ENCODE results near the gene LYRM7.
A peak's percentile ranks its signal among the peaks of the same experiment; 100 is the strongest.
"Not testable (repeated sequence)": the region's sequence is repeated elsewhere in the genome, so short reads cannot be mapped to it uniquely, and the experiment has no call there.

LYRM7 gene

DNA sequence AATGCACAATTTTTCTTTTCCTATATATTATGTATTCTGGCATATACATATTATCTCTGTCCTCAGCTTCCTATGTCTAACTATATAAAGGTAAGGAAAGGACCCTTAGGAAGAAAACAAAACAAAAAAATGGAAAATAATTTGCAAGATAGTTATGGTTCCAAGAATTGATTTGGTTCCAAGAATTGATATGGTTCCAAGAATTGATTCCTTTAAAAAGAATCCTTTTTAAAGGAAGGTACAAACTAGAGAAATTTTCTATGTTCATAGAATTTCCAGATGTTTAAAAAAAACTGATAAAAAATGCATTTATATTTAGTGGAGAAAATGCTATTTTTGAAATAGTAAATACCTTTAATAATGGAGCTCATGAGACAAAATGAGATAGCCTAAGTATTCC is 12.1 kb downstream of the LYRM7 start:
- no peak for DNase-seq

DNA sequence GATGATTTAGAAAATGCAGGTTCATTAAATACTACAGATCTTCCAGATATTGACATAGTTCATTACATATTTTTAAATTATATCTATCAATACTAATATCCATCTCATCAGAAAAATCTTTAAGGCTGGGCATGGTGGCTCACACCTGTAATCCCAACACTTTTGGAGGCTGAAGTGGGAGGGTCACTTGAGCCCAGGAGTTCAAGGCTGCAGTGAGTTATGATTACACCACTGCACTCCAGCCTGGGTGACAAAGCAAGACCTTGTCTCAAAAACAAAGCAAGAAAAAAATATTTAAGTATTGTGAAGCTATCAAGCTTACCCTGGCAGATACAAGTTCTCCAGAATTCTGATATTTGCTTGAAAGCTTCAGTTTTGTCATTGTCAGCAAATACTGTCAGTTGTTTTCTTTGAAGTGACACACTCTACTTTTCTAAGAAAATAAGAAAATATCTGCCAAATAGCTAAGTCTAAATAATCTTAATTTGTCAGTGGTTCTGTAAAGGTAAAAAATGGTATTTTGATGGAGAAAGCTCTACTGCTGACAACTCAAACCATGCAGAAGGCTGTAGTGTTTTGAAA is 14.9 kb downstream of the LYRM7 start:
- DNase-seq = no peak

GRCh38 chr5:131186561-131187256 is 16.0 kb downstream of the LYRM7 start:
- DNase-seq = no peak

DNA sequence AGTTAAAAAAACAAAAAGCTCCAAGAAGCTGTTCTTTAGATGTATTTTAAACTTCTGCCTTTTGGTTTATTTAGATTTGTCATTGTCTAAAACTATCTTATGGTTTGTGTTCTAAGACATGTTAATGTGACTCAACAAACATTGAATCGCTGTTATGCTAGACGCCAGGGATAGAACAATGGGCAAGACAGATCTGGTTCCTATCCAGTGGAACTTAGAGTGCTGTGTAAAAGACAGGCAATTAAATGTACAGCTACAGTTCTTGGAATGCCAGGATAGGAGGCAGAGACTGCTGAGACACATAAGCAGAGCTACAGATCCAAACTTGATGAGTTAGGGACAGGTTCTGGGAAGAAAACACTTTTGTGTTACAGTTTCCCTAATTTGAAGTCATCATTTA is 22.4 kb downstream of the LYRM7 start:
- no peak for DNase-seq

DNA sequence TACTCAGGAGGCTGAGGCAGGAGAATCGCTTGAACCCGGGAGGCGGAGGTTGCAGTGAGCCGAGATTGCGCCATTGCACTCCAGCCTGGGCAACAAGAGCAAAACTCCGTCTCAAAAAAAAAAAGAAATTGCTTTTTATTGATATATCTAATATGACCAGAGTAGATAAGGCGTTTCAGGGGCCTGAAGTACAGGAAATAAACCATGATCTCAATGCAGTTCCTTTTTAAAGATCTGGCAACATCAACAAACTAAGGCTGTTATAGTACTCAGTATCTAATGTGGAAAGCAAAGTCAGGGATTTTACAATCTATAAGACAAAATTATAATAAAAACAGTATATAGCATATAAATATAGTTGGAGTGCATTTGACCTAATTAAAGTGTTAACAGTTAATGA is 23.2 kb downstream of the LYRM7 start:
- not testable (repeated sequence) for DNase-seq

DNA sequence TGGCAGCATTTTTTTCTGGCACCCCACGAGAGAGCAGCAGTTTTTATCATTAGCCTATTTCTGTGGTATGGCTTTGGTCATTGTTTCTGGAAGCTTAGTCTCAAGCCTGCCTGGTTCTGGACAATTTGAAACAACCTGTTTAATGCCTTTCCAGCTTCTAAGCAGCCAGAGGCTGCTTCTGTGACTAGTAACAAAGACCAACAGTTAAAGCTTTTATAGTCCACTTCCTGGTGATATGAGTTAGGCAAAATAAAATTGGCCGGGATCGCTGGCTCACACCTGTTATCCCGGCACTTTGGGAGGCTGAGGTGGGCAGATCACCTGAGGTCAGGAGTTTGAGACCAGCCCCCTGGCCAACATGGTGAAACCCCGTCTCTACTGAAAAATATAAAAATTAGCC is 24.0 kb downstream of the LYRM7 start:
- no peak for DNase-seq

DNA sequence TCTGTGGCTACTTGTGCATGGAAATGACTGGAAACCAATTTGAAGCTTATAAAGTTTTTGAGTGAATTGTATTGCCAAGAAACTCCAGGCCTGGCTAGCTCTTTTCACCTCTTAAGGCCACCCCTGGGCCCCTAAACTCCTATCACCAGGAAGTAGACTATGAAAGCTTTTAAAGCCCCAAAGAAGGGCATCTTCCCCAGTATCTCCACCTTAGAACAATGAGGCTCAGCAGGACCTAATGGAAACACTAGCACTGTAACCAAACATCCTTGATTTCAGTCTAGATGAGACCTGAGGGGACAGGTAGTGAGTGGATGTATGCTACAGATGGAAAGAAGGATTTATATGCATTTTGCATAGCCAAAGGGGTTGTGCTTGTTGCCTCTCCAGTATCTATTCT is 25.0 kb downstream of the LYRM7 start:
- no peak for DNase-seq

- no peak for DNase-seq
These were observed 25.6 kb downstream of the LYRM7 start for GRCh38 chr5:131196331-131196730.

- DNase-seq = no peak
These were observed 27.9 kb downstream of the LYRM7 start for GRCh38 chr5:131198625-131199024.

- DNase-seq = no peak
These were observed 29.8 kb downstream of the LYRM7 start for GRCh38 chr5:131200560-131200959.

DNA sequence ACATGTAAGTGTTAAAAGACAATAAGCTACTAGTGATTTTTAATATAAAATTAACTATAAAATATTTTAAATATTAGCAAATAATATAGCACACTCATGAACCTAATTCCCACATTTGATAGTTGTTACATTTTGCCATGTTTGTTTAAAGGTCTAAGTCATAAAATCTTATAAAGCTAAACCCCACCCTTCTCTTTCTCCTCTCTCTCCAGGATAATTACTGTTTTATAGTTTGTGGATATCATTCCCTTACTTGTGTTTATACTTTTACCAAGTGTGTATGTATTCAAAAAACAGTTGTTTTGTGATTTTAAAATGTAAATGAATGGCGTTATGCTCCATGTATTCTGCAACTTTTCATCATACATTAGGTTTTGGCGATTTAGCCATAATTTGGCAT is 34.2 kb downstream of the LYRM7 start:
- no peak for DNase-seq

GRCh38 chr5:131206061-131206460 is 35.3 kb downstream of the LYRM7 start:
- no peak for DNase-seq

DNA sequence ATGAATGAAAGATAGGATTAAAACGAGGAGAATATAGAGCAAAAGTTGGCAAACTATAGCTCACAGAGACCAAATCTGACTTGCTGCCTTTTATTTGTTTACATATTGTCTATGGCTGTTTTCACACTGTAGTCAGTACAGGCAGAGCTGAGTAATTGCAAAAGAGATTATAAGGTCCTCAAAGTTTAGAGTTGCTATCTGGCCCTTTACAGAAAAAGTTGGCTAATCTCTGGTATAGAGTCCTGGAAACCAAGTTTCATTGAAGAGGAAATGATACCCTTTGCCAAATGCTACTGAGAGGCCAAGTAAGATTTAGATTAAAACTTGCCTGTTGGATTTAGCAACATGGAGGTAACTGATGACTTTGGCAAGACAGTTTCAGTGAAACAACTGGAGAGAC is 36.0 kb downstream of the LYRM7 start:
- no peak for DNase-seq

DNA sequence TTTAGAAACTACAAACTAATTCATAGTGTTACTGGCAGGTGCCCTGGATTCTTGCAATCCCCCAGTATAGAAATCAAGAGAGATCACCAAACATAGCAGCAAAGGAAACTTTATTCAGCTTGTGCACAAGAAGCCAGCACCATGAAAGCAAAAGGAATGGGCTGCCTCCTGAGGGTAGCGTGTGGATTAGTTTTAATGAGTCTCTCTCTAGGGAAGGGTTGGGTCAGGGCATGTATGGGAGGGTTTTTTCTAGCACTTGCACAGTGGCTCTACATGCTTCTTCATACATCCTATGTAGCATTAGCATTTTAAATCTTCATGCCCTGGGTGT is 38.4 kb downstream of the LYRM7 start:
- no peak for DNase-seq

DNA sequence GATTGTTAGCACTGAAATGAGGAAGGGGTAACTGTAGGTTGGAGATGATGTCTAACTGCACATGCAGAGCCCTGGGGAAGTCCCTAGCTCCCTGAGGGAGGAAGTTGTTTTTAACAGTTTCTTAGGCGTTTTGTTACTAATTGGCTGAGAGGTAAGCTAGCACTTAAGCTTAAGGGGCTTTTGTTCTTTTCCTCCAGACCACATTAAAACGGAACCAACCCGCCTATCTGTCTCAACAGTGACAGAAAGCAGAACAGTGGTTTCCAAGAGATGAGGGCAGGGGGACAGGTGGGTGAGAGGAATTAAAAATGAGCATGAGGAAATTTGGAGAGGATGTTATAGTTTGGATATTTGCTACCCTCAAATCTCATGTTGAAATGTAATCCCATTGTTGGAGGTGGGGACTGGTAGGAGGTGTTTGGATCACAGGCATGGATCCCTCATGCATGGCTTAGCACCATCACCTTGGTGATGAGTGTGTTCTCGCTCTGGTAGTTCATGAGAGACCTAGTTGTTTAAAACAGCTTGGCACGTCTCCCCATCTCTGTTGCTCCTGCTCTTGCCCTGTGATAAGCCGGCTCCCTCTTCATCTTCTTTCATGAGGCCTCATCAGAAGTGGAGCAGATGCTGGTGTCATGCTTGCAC is 38.9 kb downstream of the LYRM7 start:
- peak; percentile 70 for DNase-seq

- DNase-seq = no peak
These were observed 39.4 kb downstream of the LYRM7 start for GRCh38 chr5:131210151-131210510.

- DNase-seq = no peak
These were observed 40.9 kb downstream of the LYRM7 start for GRCh38 chr5:131211669-131212068.

GRCh38 chr5:131212471-131213021 is 41.8 kb downstream of the LYRM7 start:
- DNase-seq = no peak

GRCh38 chr5:131214609-131215227 is 44.0 kb downstream of the LYRM7 start:
- no peak for DNase-seq

- DNase-seq = no peak
These were observed 47.0 kb downstream of the LYRM7 start for GRCh38 chr5:131217791-131218190.

- DNase-seq = no peak
These were observed 47.6 kb downstream of the LYRM7 start for GRCh38 chr5:131218392-131218791.

- DNase-seq = no peak
These were observed 49.8 kb downstream of the LYRM7 start for GRCh38 chr5:131220566-131220965.

DNA sequence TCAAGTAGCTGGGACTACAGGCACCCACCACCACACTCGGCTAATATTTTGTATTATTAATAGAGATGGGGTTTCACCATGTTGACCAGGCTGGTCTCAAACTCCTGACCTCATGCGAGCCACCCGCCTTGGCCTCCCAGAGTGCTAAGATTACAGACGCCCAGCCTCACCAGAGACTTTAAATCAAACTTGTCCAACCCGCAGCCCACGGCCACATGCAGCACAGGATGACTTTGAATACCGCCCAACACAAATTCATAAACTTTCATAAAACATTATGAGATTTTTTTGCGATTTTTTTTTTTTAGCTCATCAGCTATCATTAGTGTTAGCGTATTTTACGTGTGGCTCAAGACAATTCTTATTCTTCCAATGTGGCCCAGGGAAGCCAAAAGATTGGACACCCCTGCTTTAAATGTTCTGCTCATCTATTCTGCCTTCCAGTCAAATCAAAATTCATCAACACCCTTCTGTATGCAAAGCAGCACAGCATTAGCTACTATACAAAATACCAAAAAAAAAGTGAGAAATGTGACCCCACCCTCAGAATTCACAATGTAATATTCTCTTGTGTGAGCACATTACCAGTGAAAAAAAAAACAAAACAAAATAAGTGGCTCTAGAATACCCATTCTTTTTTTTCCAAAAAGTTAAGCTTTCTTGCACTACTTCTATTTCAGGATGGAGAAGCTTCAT is 50.4 kb downstream of the LYRM7 start:
- DNase-seq = no peak
